ENCODE data around the gene SLC13A2. TPM values are rescaled to one million over a fixed set of nuclear protein-coding genes. Genes with fewer than 3 reads are reported as not detected.
A peak's percentile ranks its signal among the peaks of the same experiment; 100 is the strongest.

Gene SLC13A2
- total RNA-seq, 1 donor from 2014 or later = 1.1 TPM

DNA sequence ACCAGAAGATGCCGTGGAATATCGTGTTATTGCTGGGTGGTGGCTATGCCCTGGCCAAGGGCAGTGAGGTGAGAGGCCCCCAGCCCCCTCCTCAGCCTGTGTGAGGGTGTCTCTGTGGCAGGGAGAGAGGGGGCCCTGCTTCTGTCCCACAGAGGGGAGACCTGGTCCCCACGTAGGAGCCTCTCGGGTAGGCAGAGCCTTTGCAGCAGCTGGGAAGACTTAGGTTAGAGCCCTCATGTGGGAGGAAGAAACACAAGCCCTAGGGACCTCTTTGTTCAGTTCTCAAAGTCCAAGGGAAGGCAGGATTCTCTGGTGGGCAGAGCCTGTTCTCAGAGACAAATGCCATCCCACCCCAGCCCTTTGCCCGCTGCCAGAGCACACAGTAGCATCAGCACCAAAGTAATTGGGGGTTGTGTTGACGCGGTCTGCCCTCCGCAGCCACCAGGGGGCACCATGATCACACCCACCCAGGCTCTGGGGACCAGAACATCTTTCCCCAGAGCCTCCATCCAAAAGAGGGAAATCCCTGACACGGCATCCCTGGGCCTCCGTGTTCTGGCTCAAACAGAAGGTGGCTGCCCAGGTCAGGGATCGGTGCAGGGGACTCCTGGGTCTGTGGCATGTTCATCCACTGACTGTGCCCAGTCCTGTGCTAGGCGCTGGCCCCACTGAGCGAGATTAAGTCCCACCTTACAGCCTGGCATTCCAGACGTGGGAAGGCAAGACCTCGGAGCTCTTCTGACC is 21.2 kb downstream of the SLC13A2 start:
- peak; percentile 77 for DNase-seq

DNA sequence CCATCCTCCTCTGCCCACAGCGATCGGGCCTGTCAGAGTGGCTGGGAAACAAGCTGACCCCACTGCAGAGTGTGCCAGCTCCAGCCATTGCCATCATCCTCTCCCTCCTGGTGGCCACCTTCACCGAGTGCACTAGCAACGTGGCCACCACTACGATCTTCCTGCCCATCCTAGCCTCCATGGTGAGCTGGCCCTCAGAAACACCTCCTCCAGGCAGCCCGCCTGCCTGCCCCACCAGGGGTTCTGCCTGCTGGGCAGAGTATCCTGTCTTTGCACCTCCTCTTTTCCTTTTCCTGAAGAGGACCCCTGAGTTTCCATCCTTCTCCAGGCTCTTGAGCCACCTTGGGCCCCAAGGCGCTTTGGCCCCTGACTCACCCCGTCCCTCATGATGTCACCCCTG is 22.2 kb downstream of the SLC13A2 start:
- no peak for DNase-seq

DNA sequence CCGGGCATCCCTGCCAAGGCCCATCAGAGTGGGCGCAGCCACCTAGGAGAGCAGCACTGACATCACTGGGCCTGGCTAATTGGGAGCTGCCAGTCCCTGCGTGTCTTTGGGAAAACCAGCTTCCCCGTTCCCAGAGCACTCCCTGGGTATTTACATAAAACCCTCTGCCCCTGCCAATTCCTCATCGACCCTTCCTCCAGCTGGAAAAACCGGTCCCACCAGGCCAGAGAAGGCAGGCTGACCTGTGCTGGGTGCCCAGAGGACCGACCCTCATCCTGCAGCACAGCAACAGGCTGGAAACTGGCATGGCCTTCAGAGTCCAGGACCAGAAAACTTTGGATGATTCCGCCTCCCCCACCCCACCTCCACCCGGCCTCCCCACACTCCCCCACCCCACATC is 24.5 kb downstream of the SLC13A2 start:
- DNase-seq = peak; percentile 19

DNA sequence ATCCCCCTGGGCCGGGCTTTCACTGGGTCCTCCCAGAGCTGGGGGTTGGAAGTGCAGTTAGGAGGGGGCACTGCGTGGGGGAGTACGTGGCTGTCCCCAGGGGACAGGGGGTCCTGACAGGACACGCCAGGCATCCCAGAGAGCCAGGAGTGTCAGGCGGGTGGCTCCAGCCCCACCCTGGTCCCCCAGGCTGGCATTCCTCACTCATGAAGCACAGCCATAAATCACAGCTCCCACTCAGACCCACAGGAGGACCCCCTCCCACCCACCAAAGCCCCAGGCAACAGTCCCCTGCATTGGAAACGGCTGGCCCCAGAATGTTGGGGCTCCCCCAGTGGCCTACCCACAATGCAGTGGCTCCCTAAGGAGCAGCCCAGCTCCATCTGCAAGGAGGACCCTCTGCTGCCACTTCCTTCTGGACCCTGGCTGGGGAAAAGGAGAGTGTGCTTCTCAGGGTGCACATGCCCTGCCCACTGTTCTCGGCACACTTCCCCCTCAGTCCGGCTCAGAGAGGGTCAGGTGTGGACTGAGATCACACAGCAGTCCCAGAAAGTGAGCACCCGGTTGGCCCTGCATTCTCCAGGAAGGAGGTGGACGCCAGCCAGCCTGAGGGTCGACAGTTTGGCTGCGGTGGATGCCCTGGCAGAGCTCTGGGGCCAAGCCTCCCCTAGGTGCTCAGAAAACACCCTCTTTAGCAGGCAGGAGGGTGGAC is 25.4 kb downstream of the SLC13A2 start:
- no peak for DNase-seq

DNA sequence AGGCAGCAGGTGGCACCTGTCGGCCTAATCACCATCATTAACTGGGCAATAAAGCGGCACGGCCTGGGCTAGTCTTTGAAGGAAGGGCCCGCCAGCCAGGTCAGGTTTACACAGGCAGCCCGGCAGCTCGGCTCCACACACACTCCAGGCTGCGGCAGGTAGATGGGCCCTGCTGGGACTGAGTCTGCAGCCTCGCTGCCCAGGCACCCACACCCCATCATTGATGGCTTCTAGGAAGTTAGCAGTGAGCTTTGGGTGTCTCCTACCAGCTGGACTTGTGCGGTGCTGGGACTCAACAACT is 25.9 kb downstream of the SLC13A2 start:
- no peak for DNase-seq

DNA sequence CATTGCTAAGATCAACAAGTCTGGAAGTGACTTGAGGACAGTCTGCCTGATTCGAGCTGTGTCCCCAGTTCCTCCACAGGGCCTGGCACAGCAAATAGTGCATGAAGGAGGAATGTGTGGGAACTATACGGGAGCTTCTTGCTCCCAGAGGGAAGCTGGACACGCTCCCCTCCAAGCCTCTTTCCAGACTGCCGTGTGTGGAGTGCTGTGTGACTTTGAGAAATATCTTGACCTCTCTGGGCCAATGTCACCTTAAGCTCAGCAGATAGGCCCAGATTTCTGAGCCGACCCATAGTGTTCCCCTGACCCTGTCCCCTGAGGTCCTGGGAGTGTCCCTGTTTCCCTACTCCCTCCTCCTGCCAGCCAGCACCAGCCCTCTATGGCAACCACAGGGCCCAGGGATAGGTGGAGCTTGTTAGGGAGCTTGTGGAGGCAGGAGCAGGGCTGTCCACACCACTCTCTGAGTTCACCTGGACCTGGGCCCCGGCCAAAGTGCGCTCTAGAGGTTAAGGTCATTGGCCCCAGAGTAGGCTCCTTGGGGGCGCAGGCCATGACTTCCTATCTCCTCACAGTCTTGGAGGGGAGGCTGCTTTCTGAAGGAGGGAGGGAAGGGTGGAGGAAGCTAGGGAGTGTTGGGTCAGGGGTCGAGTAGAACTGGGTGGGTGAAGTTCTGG is 26.4 kb downstream of the SLC13A2 start:
- DNase-seq = no peak

DNA sequence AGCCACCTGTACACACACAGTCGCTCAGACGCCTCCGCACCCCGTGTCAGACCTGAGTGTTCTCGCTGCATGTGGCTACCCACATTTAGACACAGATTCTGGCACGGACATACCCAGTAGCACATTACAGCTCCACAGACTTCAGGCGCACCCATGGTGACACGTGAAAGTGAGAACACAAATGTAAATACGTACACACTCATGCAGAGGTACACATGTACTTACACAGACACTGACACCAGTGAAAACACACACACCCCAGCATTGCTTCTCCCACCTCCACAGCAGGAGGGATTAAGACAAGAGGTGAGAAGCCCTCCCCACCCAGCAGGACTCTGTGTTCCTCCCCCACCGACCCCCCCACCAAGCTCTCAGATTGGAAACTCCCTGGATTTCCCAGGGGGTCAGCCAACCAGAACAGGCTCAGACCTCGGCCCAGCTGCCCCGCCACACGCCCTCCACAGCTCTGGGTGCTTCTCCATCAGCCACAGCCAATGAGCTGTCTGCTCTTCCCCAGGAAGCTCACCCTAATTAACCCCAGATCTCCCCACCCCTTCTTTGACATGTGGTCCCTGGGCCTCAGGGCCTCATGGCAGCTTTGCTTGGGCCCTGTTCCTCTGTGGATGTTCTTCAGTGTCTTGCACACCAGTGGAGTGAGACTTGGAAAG is 27.4 kb downstream of the SLC13A2 start:
- no peak for DNase-seq

DNA sequence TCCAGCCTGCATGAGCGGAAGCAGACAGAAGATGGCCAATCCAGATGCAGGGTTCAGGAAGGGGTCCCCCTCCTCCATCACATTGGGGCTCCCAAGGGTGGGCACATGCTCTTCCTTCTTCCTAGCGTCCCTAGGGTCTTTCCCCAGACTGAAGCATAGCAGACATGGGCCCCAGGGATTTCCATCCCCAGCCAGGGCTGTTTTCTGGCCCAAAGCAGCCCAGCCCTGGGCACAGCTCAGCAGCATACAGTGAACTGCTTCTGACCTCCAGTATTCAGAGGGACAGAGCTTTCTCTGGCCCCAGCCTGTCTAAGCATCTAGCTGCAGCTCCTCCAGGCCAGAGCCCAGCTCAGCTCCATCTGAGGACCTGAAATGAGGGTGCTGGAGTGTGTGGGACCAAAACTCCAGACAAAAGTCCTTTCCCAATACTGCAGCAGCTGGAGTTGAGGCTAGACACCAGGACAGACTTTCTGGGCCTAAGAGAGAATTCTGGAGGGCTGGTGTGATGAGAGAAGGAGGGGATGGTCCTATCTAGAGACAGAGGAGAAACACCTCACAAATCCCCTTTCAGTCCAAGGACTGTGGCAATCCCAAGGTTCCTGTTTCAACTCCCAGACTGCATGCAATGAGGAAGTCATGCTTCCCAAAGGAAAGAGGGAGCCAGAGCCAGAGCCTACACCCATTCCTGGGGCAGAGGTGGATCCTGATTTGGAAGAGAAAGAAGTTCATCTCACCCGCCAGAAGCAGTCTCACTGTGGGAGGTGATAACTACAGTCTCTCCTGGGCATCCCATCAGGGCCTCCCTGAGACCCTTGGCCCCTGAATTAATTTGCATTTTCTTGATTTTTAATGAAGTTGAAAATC is 28.2 kb downstream of the SLC13A2 start:
- DNase-seq = no peak

DNA sequence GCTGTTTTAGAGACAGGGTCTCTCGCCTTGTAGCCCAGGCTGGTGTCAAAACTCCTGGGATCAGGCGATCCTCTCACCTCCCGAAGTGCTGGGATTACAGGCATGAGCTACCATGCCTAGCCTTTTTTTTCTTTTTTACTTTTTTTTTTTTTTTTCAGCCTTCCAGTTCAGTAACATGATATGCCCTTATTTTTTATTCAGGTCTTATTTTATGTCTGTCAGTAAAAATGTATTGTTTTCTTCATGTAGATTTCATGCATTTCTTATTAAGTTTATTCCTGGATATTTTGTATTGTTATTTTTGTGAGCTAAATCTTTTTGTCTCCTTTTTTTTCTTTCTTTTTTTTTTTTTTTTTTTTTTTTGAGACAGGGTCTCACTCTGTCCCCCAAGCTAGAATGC is 30.0 kb downstream of the SLC13A2 start:
- no peak for DNase-seq

DNA sequence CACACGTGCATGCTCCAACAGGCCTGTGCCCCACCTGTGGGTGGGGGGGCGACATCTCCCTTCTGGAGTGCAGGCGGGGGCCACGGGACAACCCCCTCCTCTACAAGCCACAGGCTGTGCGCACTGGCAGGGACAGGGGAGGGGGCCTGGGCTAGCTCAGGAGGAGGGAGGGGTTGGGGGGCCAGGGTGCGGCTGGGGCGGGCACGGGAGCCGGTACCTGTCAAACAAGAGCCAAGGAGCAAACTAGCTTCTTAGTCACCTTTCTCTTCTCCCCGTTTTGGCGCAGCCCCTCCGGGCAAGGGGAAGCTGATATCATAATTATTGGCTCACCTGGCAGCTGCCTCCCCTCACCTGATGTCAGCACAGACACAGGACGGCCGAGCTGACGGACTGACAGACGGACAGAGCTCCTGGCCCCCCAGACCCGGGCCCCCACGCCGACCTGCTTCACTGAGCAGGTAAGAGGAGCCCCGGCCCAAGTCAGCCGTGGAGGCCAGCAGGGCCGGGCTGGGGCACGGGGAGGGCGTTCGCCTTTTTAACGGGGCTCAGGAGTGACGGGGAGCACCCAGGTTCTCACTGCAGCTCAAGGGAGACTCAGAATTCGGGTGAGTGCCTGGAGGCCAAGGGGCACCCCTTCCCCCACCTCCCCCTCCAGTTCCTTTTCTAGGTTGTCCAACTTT is 32.7 kb downstream of the SLC13A2 start, which contains the start of gene FOXN1:
Gene FOXN1, plus strand, starts transcription at position 363 of the 680 bp plus-strand sequence. CDS start 17,622 bp downstream, outside the sequence.
- no peak for DNase-seq

DNA sequence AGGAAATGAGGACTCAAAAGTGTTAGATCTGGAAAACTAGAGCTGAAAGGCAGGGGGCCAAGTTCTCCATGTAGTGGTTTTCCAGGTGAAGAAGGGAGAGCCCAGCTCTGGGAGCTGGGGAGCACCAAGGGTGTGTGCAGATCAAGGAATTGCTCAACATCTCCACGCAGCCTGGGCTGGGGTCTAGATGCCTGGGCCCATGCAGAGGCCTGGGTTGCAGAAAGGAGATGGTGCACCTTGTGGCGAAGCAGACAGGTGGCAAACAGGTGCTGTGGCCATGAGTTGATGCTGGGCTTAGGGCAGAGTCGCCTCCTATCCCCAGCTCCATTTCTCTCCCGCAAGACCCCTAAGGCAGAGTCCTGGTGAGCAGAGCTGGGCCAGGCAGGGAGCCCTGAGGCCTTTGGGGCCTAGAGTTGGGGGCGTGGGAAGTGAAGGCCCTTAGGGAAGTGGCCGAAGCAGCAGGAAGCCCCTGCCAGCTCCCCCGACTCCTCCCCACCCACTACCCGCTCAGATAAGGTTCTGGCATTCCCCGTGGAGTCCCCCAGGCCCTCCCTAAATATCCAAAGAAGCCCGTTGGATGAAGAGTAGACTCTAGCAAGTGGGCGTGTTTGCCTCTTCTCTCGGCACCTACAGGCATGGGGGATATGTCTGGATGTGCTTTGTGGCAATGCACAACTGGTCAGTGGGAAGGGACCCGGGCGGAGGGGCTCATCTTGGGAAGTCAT is 33.5 kb downstream of the SLC13A2 start:
- no peak for DNase-seq

DNA sequence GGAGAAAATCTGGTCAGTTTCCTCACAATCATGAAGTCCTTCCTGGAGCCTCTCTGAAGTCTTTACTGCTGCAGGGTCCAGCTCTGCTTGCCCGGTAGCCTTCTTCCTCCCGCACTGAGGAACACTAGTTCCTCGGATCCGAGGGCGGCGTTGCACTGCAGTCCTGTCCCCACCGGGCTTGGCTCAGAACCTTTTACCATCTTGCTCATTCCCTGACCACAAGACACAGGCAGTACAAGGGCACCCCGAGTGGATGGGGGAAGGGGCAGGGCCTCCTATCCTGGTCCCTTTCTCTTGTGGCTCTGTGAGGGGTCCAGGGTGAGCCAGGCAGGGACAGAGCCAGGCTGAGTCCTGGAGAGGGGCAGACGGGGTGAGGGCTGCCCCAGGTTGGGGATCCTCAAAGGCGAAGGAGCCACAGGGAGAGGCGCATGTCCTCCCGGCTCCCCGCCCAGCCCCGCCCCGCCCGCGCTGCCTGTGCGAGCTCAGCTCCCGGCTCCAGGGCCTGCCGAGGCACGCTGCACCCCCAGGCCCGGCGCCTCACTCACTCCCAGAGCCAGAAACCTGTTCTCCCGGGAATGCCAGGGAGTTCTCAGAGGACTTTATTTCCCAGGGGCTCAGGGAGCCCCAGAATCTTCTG is 34.2 kb downstream of the SLC13A2 start:
- DNase-seq = peak; percentile 62

DNA sequence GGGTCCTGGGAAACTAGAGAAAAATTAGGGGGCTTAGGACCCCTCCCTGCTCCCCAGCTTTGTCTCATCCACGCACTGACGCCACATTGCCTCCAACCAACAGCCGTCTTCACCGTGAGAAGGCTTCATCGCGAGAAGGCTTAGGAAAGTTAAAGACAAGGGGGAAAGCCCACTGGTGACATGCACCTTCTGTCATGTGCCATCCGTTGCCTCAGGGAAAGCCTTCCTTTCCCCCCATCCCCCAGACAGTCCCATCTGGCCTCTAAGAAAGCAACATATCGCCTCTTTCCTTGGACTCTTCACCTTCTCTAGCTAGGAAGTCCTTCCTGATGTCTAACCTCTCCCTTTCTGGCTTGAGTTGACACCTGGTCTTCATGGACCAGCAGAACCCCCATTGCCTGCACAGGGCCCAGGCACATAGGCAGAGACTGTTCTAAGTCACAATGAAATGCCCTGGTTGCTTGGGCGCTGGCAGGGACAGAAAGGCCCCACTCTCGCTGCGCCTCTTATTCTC is 34.8 kb downstream of the SLC13A2 start:
- DNase-seq = no peak

DNA sequence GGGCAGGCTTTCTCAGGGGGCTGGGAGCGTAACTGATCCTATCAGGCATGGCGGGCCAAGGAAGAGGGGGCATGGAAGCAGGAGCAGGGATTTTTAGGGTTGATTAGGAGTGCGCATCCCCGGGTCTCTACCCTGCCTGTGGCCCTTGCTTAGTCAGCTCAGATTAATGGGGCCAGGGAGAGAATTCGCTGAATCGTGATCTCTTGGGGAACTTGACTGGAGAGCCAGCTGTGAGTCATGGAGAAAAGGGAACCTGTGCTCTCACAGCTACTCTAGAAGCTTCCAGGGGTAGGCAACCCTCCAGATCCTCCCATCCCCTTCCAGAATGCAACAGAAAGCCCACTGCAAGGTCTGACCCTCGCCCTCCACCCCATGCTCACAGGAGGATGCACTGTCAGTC is 36.3 kb downstream of the SLC13A2 start:
- no peak for DNase-seq

DNA sequence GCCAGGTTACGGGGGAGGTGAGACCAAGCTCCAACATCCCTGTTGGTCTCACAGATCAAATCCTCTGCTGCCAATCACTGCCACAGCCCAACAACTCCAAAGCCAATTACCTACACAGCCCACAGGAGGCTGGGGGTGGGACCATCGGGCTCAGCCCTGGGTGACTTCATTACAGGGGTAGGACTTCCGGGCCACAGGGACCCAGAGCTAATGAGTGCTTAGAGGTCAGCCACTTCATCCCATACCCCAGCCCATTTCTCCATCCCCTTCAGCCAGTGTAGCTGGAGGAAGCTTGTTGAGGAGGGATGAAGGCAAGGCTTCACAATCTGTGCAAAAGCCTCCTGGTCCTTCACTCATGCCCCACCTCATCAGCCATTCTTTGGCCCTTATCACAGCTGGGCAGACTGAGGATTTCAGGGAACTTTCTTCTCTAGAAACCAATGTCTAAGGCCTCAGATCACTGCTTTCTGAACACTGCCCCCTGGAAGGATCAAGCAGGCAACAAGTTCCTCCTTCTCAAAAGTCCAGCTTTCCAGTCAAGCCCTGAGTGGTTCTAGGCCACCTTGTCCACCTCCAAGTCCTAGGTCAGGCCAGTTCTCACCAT is 38.5 kb downstream of the SLC13A2 start:
- DNase-seq = no peak

DNA sequence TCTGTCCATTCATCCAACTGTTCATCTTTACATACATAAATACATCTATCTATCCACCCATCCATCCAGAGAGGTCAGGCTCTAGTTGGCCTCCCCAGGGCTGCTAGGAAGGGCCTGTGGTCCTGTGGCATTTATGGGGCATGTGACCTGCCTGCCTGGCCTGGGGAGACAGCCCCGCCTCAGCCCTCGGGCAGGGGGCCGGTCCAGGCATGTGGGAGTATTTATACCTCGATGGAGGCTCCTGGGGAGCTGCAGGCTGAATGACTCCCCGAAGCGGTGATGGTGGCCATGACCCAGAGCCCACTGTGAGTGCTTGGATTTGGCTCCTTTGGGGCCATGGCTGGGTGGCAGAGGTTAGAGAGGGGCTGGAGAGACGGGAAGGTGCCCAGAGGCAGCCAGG is 40.0 kb downstream of the SLC13A2 start:
- no peak for DNase-seq

DNA sequence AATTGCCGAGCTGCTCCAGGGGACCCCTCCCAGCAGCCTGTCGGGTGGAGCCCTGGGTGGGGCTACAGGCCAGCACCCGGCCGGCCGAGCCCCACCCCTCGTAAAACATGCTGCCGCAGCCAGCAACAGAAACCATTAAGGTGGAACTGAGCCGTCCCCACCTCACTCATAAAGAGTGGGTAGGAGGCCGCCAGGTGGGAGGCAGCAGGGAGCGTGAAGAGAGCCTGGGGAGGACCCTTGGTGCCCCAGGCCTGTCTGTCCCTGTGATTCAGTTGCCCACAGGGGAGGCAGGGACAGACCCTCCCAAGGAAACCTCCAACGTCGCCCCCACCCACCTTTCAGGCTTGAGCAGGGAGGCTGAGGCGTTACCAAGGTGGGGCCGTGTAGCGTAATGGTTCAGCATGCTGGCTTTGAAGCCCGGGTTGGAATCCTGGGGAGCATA is 41.1 kb downstream of the SLC13A2 start:
- DNase-seq = no peak

DNA sequence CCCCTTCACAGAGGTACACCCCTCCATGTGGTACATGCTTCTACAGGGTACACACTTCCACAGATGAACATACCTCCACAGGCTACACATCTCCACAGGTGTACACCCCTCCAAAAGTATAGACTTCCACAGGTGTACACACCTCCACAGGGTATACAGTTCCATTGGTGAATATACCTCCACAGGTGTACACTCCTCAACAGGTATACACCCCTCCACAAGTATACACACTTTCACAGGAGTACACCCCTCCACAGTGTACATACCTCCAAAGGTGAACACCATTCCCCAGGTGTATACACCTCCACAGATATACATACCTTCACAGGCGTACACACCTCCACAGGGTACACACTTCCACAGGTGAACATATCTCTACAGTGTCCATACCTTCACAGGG is 42.1 kb downstream of the SLC13A2 start:
- DNase-seq = no peak

DNA sequence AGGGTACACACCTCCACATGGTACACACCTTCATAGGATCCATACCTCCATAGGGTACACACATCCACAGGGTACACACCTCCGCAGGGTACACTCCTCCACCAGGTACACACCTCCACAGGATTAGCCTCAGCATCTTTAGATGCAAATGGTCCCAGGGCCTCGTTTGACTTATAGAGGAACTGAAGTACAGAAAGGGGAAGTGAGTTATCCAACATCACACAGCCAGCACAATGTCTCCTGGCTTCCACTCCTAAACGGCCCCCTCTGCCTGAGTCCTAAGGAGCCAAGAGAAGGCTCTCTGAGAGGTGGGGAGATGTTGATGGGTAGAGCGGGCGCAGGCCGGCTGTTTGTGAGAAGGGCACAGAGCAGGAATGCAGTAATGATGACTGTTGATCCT is 44.7 kb downstream of the SLC13A2 start:
- no peak for DNase-seq
